Astrocyte (in vitro differentiated cells and primary cell): ENCODE results near the gene IGSF21. TPM values are rescaled to one million over a fixed set of nuclear protein-coding genes. Genes with fewer than 3 reads are reported as not detected.

Experiments used
- DNase-seq: peaks from one replicate; pipeline ENCODE4 v3.0.0-alpha.2; 2010; ENCODE audit warnings: low read depth
- FAIRE-seq: peaks from 2 replicates; lab custom pipeline; 2011; peaks lifted over from hg19 to GRCh38; lab: Jason Lieb, UNC
- H2AFZ ChIP-seq: 2 replicates; pipeline ENCODE4 v1.6.0; 2012; ENCODE audit warnings: low read depth, low read length, inconsistent platforms
- H3K27ac ChIP-seq: 2 replicates; pipeline ENCODE4 v1.5.1; 2011; ENCODE audit warnings: low read depth, low read length, inconsistent platforms
- H3K27me3 ChIP-seq: 2 replicates; pipeline ENCODE4 v1.6.0; 2011; ENCODE audit warnings: low read length, inconsistent platforms; ENCODE audit not compliant: insufficient read depth
- H3K36me3 ChIP-seq: 2 replicates; pipeline ENCODE4 v1.5.1; 2011; ENCODE audit warnings: low read length, inconsistent platforms; ENCODE audit not compliant: insufficient read depth
- H3K4me1 ChIP-seq: 2 replicates; pipeline ENCODE4 v1.5.1; 2011; ENCODE audit warnings: low read length, inconsistent platforms; ENCODE audit not compliant: insufficient read depth
- H3K4me2 ChIP-seq: 2 replicates; pipeline ENCODE4 v1.6.0; 2012; ENCODE audit warnings: low read length, inconsistent platforms
- H3K4me3 ChIP-seq: 2 replicates; pipeline ENCODE4 v1.5.1; 2011; ENCODE audit warnings: low read depth, mild to moderate bottlenecking, low read length, inconsistent platforms; ENCODE audit not compliant: insufficient read depth
- H3K79me2 ChIP-seq: 2 replicates; pipeline ENCODE4 v1.6.0; 2012; ENCODE audit warnings: mild to moderate bottlenecking, low read length, inconsistent platforms; ENCODE audit not compliant: insufficient read depth
- H3K9ac ChIP-seq: 2 replicates; pipeline ENCODE4 v1.6.0; 2012; ENCODE audit warnings: mild to moderate bottlenecking, low read length, inconsistent platforms
- H3K9me3 ChIP-seq: 2 replicates; pipeline ENCODE4 v1.5.1; 2012; ENCODE audit warnings: low read depth, mild to moderate bottlenecking, low read length, inconsistent platforms; ENCODE audit not compliant: insufficient read depth
- H4K20me1 ChIP-seq: 2 replicates; pipeline ENCODE4 v1.6.0; 2012; ENCODE audit warnings: low read length, inconsistent platforms; ENCODE audit not compliant: insufficient read depth
- H3K27ac Mint-ChIP-seq: one replicate; pipeline ENCODE4 v1.8.0; 2021; ENCODE audit warnings: mild to moderate bottlenecking, mixed read lengths; ENCODE audit not compliant: unreplicated experiment
- H3K27me3 Mint-ChIP-seq: one replicate; pipeline ENCODE4 v1.8.0; 2021; ENCODE audit warnings: low read depth, mixed read lengths; ENCODE audit not compliant: unreplicated experiment
- H3K36me3 Mint-ChIP-seq: one replicate; pipeline ENCODE4 v1.8.0; 2021; ENCODE audit warnings: low read depth, mixed read lengths; ENCODE audit not compliant: unreplicated experiment
- H3K4me1 Mint-ChIP-seq: one replicate; pipeline ENCODE4 v1.8.0; 2021; ENCODE audit warnings: low read depth, mixed read lengths; ENCODE audit not compliant: unreplicated experiment
- H3K4me3 Mint-ChIP-seq: one replicate; pipeline ENCODE4 v1.8.0; 2021; ENCODE audit warnings: mild to moderate bottlenecking, moderate library complexity, mixed read lengths; ENCODE audit not compliant: unreplicated experiment
- H3K9me3 Mint-ChIP-seq: one replicate; pipeline ENCODE4 v1.8.0; 2021; ENCODE audit warnings: mild to moderate bottlenecking, mixed read lengths; ENCODE audit not compliant: unreplicated experiment
- EZH2 ChIP-seq: IDR thresholded peaks from 2 replicates; pipeline ENCODE4 v1.6.1; 2012; ENCODE audit warnings: mild to moderate bottlenecking, low read length, inconsistent platforms; ENCODE audit not compliant: insufficient read depth
- total RNA-seq: library from RNA; stranded (reverse); gene quantifications from 2 replicates; pipeline ENCODE4 v1.2.1, GENCODE V29; 2021
- TF ChIP-seq, protein P1 (sequence below): IDR thresholded peaks from 2 replicates; pipeline ENCODE4 v1.5.1; 2011; ENCODE audit warnings: low read depth, mild to moderate bottlenecking, inconsistent platforms, low read length, moderate library complexity; ENCODE audit not compliant: insufficient read depth

IGSF21 gene
- total RNA-seq, 1 donor from 2014 or later: not detected

DNA sequence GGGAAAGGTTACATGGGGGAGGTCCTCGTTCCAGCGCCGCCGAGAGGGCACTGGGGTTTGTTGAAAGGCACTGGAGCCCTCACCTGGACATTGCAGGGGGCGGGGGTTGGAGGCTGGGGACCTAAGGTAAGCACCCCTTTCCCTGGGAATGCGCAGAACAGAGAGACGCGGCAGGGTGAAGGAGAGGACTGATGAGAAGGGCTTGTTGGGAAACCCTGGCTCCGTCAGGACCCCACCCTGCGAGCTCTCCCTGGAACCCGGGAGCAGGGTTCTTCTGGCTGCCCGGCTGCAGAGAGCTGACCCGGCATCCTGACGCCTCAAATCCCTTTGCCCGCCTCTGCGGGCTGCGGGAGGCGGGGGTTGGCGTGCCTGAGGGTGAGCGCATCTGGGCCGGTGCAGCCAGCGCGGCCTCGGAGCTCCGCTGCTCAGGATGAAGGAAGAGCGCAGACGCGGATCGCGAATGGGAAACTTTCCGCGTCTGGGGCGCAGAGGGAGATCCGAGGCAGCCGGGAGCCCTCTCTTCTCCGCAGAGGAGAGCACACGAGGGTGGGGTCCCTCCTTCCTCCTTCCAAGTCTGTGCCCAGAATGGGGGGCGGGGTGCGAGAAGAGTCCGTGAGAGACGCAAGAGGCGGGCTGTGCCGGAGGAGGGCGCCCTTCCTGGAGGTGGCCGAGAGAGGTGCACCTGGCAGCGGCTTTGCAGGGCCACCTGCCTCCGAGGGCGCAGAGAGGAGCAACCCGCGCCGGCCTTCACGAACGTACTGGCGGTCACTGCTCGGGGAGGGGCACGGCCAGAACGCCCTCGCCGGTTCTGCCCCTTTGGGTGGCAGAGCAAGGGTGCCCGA lies 2.4 kb downstream of the IGSF21 start:
- TF ChIP-seq, protein P1, sequence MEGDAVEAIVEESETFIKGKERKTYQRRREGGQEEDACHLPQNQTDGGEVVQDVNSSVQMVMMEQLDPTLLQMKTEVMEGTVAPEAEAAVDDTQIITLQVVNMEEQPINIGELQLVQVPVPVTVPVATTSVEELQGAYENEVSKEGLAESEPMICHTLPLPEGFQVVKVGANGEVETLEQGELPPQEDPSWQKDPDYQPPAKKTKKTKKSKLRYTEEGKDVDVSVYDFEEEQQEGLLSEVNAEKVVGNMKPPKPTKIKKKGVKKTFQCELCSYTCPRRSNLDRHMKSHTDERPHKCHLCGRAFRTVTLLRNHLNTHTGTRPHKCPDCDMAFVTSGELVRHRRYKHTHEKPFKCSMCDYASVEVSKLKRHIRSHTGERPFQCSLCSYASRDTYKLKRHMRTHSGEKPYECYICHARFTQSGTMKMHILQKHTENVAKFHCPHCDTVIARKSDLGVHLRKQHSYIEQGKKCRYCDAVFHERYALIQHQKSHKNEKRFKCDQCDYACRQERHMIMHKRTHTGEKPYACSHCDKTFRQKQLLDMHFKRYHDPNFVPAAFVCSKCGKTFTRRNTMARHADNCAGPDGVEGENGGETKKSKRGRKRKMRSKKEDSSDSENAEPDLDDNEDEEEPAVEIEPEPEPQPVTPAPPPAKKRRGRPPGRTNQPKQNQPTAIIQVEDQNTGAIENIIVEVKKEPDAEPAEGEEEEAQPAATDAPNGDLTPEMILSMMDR: no peak
- TF ChIP-seq EZH2: no peak
- no peak for DNase-seq
- no peak overlapping the region for H3K27ac Mint-ChIP-seq
- H3K36me3 Mint-ChIP-seq: no peaks in the 10 kb centered on the region
- peaks cover 65% of the 10 kb centered on the region for H3K27me3 ChIP-seq
- H3K4me1 ChIP-seq: no peaks in the 10 kb centered on the region
- no peaks in the 10 kb centered on the region for H3K79me2 ChIP-seq
- no peaks in the 10 kb centered on the region for H3K9me3 ChIP-seq
- peaks cover 2% of the 10 kb centered on the region for H3K9me3 Mint-ChIP-seq
- no peaks in the 10 kb centered on the region for H3K36me3 ChIP-seq
- no peak overlapping the region for H2AFZ ChIP-seq
- peaks cover 7% of the 10 kb centered on the region for H3K4me1 Mint-ChIP-seq
- H4K20me1 ChIP-seq: no peaks in the 10 kb centered on the region
- no peak overlapping the region for H3K27ac ChIP-seq
- no peak overlapping the region for H3K9ac ChIP-seq
- FAIRE-seq: no peak
- H3K4me2 ChIP-seq: no peak overlapping the region
- H3K4me3 Mint-ChIP-seq: peak overlapping the region; percentile 79
- no peak overlapping the region for H3K4me3 ChIP-seq
- peaks cover 84% of the 10 kb centered on the region for H3K27me3 Mint-ChIP-seq

DNA sequence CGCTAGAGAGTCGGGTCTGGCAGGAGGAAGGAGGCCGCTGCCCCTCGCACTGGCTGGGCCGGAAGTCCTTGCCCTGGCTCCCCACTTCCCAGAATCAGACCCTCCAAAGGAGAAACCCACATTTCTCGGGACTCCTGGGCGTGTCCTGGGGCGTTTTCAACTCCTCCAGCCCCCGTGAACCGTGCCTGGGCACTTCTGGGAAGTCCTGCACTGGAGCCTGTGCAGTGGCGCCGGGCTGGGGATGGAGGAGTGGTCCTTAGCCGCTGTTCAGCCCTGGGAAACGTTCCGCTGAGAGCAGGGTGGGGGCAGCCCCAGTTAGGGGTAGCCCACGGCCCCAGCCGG lies 3.0 kb downstream of the IGSF21 start:
- H3K4me2 ChIP-seq: no peak overlapping the region
- Mint-ChIP-seq H3K4me3 (no peak overlapping the region), H3K27me3 (peaks cover 84% of the 10 kb centered on the region), H3K27ac (no peak overlapping the region), H3K9me3 (peaks cover 2% of the 10 kb centered on the region), H3K4me1 (peaks cover 7% of the 10 kb centered on the region), H3K36me3 (no peaks in the 10 kb centered on the region)
- H3K36me3 ChIP-seq: no peaks in the 10 kb centered on the region
- DNase-seq: no peak
- TF ChIP-seq, protein P1: no peak
- peak; percentile 60 for TF ChIP-seq EZH2
- FAIRE-seq: no peak
- H4K20me1 ChIP-seq: no peaks in the 10 kb centered on the region
- no peaks in the 10 kb centered on the region for H3K79me2 ChIP-seq
- peaks cover 63% of the 10 kb centered on the region for H3K27me3 ChIP-seq
- no peaks in the 10 kb centered on the region for H3K4me1 ChIP-seq
- no peak overlapping the region for H3K4me3 ChIP-seq
- no peak overlapping the region for H2AFZ ChIP-seq
- H3K9me3 ChIP-seq: no peaks in the 10 kb centered on the region
- no peak overlapping the region for H3K9ac ChIP-seq
- H3K27ac ChIP-seq: no peak overlapping the region

- FAIRE-seq (no peak), DNase-seq (no peak)
- no peaks in the 10 kb centered on the region for H3K36me3 ChIP-seq
- no peak overlapping the region for H3K27ac Mint-ChIP-seq
- no peaks in the 10 kb centered on the region for H3K9me3 ChIP-seq
- no peaks in the 10 kb centered on the region for H3K79me2 ChIP-seq
- H3K4me1 ChIP-seq: no peaks in the 10 kb centered on the region
- H3K27ac ChIP-seq: no peak overlapping the region
- peaks cover 81% of the 10 kb centered on the region for H3K27me3 Mint-ChIP-seq
- no peaks in the 10 kb centered on the region for H4K20me1 ChIP-seq
- peaks cover 7% of the 10 kb centered on the region for H3K4me1 Mint-ChIP-seq
- no peak overlapping the region for H3K9ac ChIP-seq
- peaks cover 59% of the 10 kb centered on the region for H3K27me3 ChIP-seq
- TF ChIP-seq EZH2: no peak
- TF ChIP-seq, protein P1: no peak
- no peaks in the 10 kb centered on the region for H3K36me3 Mint-ChIP-seq
- no peak overlapping the region for H2AFZ ChIP-seq
- H3K4me3 Mint-ChIP-seq: no peak overlapping the region
- no peak overlapping the region for H3K4me3 ChIP-seq
- H3K4me2 ChIP-seq: no peak overlapping the region
- H3K9me3 Mint-ChIP-seq: peaks cover 2% of the 10 kb centered on the region
Observed at GRCh38 chr1:18110968-18111367, 3.4 kb downstream of the IGSF21 start.
